Activated CD4-positive, alpha-beta T cell treated with anti-CD3 and anti-CD28 coated beads, Interleukin-2, amount 50 U/mL, for 16 hours (primary cell): ENCODE measurements around the gene WFDC13.
"Not testable (repeated sequence)": the region's sequence is repeated elsewhere in the genome, so short reads cannot be mapped to it uniquely, and the experiment has no call there.

Experiments
- DNase-seq: peaks from one replicate; pipeline ENCODE4 v3.0.0-alpha.2; 2020

The WFDC13 gene

GRCh38 chr20:45701873-45702272 is at the start of gene WFDC13:
Gene WFDC13 (plus strand): TSS chr20:45702038. CDS start chr20:45702124, 86 bp downstream.
- no peak for DNase-seq

GRCh38 chr20:45657038-45657437 is 44.8 kb upstream of the WFDC13 start:
- DNase-seq: not testable (repeated sequence)

GRCh38 chr20:45670139-45670538 is 31.7 kb upstream of the WFDC13 start, which contains the start of gene WFDC11:
Gene WFDC11 (minus strand): TSS chr20:45670239. CDS start chr20:45650600, 19,639 bp downstream.
- DNase-seq: no peak

GRCh38 chr20:45672765-45673164 is 29.1 kb upstream of the WFDC13 start:
- DNase-seq: no peak

GRCh38 chr20:45679650-45680049 is 22.2 kb upstream of the WFDC13 start:
- no peak for DNase-seq

- DNase-seq: no peak
Measured at GRCh38 chr20:45685896-45686295, 15.9 kb upstream of the WFDC13 start.

GRCh38 chr20:45693346-45693745 is 8.5 kb upstream of the WFDC13 start:
- DNase-seq: not testable (repeated sequence)

GRCh38 chr20:45695496-45695895 is 6.3 kb upstream of the WFDC13 start:
- no peak for DNase-seq

- DNase-seq: no peak
Measured at GRCh38 chr20:45701104-45701503, 734 bp upstream of the WFDC13 start.

- DNase-seq: no peak
Measured at GRCh38 chr20:45704969-45705637, 3.3 kb downstream of the WFDC13 start, which contains the start of gene WFDC10B. Gene WFDC10B (minus strand): TSS chr20:45705019. CDS start chr20:45685992, 19,027 bp downstream.

GRCh38 chr20:45716141-45716688 is 14.4 kb downstream of the WFDC13 start:
- not testable (repeated sequence) for DNase-seq

GRCh38 chr20:45722047-45722446 is 20.2 kb downstream of the WFDC13 start, which contains the start of gene SPINT4:
Gene SPINT4 (plus strand): TSS chr20:45722347. CDS start chr20:45722368, 21 bp downstream.
- no peak for DNase-seq

- DNase-seq: no peak
Measured at GRCh38 chr20:45725134-45725533, 23.3 kb downstream of the WFDC13 start.

- peak; percentile 72 for DNase-seq
Measured at GRCh38 chr20:45727044-45727443, 25.2 kb downstream of the WFDC13 start.

- DNase-seq: no peak
Measured at GRCh38 chr20:45732199-45732598, 30.4 kb downstream of the WFDC13 start.

GRCh38 chr20:45735552-45735951 is 33.7 kb downstream of the WFDC13 start:
- DNase-seq: no peak

GRCh38 chr20:45735988-45736387 is 34.1 kb downstream of the WFDC13 start:
- no peak for DNase-seq

- DNase-seq: no peak
Measured at GRCh38 chr20:45742596-45742995, 40.8 kb downstream of the WFDC13 start.

- DNase-seq: no peak
Measured at GRCh38 chr20:45745015-45745414, 43.2 kb downstream of the WFDC13 start.

- peak; percentile 5 for DNase-seq
Measured at GRCh38 chr20:45751721-45752120, 49.9 kb downstream of the WFDC13 start.

GRCh38 chr20:45752746-45753145 is 50.9 kb downstream of the WFDC13 start:
- peak; percentile 54 for DNase-seq

GRCh38 chr20:45758096-45758495 is 56.3 kb downstream of the WFDC13 start:
- DNase-seq: no peak
